Peyer's patch (tissue), 4 donors: ENCODE results near the gene WRAP53.

Source experiments
- POLR2A ChIP-seq, 2 donors: fragments of 450-650 bp; IDR thresholded peaks; one replicate each; pipeline ENCODE4 v1.5.1; 2017; ENCODE audit warnings: antibody characterized with exemption in 2 of 2, mild to moderate bottlenecking in 2 of 2, moderate library complexity in 2 of 2
- TF ChIP-seq, protein P1 (sequence below), 6 experiments: fragments of 450-650 bp in 4 of 6; fragments of 200-600 bp in 2 of 6; sonication (generic) in 1 of 6; IDR thresholded peaks; one replicate each; pipeline ENCODE4 v1.5.1; 2017 to 2019; ENCODE audit warnings: antibody characterized with exemption in 6 of 6, mild to moderate bottlenecking in 3 of 6, moderate library complexity in 1 of 6

DNA sequence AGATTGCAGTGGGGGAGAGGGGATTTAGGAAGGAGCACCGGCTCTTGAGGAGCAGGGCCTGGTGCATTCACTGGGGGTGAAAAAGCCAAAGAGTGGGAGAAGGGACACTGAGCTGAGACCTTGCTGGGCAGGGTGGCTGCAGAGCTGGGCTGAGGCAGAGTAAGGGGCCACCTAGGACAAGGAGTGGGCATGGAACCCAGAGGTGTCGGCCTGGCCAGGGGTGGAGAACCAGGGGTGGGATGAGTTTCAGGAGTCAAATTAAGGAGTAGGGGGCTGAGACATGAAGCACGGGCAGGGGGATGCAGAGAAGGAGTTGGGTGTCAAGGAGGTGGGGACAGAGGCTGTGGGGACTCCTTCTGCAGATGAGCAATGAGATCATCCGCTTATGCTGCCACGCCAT is 49.3 kb downstream of the WRAP53 start:
- TF ChIP-seq, protein P1, sequence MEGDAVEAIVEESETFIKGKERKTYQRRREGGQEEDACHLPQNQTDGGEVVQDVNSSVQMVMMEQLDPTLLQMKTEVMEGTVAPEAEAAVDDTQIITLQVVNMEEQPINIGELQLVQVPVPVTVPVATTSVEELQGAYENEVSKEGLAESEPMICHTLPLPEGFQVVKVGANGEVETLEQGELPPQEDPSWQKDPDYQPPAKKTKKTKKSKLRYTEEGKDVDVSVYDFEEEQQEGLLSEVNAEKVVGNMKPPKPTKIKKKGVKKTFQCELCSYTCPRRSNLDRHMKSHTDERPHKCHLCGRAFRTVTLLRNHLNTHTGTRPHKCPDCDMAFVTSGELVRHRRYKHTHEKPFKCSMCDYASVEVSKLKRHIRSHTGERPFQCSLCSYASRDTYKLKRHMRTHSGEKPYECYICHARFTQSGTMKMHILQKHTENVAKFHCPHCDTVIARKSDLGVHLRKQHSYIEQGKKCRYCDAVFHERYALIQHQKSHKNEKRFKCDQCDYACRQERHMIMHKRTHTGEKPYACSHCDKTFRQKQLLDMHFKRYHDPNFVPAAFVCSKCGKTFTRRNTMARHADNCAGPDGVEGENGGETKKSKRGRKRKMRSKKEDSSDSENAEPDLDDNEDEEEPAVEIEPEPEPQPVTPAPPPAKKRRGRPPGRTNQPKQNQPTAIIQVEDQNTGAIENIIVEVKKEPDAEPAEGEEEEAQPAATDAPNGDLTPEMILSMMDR (IDR thresholded peaks at IDR 0.05), result no peak
- TF ChIP-seq POLR2A (IDR thresholded peaks at IDR 0.05), result no peak
